Liver (tissue), 9 donors: ENCODE measurements around the gene SORCS2. TPM values are rescaled to one million over a fixed set of nuclear protein-coding genes. Genes with fewer than 3 reads are reported as not detected.

Source experiments
- DNase-seq: peaks from one replicate; pipeline ENCODE4 v3.0.0-alpha.2; 2017; ENCODE audit warnings: low spot score
- H3K27ac ChIP-seq, 2 donors: one replicate each; pipeline ENCODE4 v1.7.0; 2013; ENCODE audit warnings: inconsistent platforms in 2 of 2, low read length in 2 of 2, control low read depth in 1 of 2, low read depth in 1 of 2, mild to moderate bottlenecking in 1 of 2
- H3K27me3 ChIP-seq, 4 donors: one replicate each; pipeline versions ENCODE4 v1.6.1 to v1.7.0; 2013; ENCODE audit warnings: low read length in 3 of 4, inconsistent platforms in 1 of 4, mild to moderate bottlenecking in 1 of 4, moderate library complexity in 1 of 4; ENCODE audit not compliant: control insufficient read depth in 4 of 4, insufficient read depth in 4 of 4
- H3K36me3 ChIP-seq, 4 donors: one replicate each; pipeline versions ENCODE4 v1.6.1 to v1.7.0; 2013; ENCODE audit warnings: low read length in 3 of 4, mild to moderate bottlenecking in 3 of 4, low read depth in 1 of 4, moderate library complexity in 1 of 4; ENCODE audit not compliant: control insufficient read depth in 4 of 4, insufficient read depth in 3 of 4
- H3K4me1 ChIP-seq, 4 donors: one replicate each; pipeline versions ENCODE4 v1.6.1 to v1.7.0; 2013; ENCODE audit warnings: low read length in 3 of 4, mild to moderate bottlenecking in 3 of 4, moderate library complexity in 1 of 4; ENCODE audit not compliant: control insufficient read depth in 4 of 4, insufficient read depth in 4 of 4
- H3K4me3 ChIP-seq, 3 donors: one replicate each; pipeline versions ENCODE4 v1.6.1 to v1.7.0; 2013; ENCODE audit warnings: low read length in 3 of 3, control low read depth in 1 of 3, low read depth in 1 of 3, mild to moderate bottlenecking in 1 of 3
- H3K9ac ChIP-seq, 2 donors: one replicate each; pipeline ENCODE4 v1.7.0; 2013; ENCODE audit warnings: low read length in 2 of 2, mild to moderate bottlenecking in 2 of 2, moderate library complexity in 2 of 2, control low read depth in 1 of 2, low read depth in 1 of 2
- H3K9me3 ChIP-seq, 4 donors: one replicate each; pipeline versions ENCODE4 v1.6.1 to v1.7.0; 2013; ENCODE audit warnings: low read length in 3 of 4; ENCODE audit not compliant: control insufficient read depth in 4 of 4
- EGR1 ChIP-seq, 2 donors: IDR thresholded peaks; 2 replicates each; pipeline ENCODE4 v1.6.1; 2016 to 2018; ENCODE audit warnings: antibody characterized with exemption in 2 of 2, low read depth in 2 of 2
- FOXA1 ChIP-seq: IDR thresholded peaks from 2 replicates; pipeline ENCODE4 v1.6.1; 2016; ENCODE audit warnings: antibody characterized with exemption
- FOXA2 ChIP-seq: IDR thresholded peaks from 2 replicates; pipeline ENCODE4 v1.6.1; 2016; ENCODE audit warnings: antibody characterized with exemption
- GABPA ChIP-seq, 2 donors: IDR thresholded peaks in 1 of 2; conservative IDR thresholded peaks in 1 of 2; 2 replicates each; pipeline ENCODE4 v1.6.1; 2016; ENCODE audit warnings: antibody characterized with exemption in 2 of 2, mild to moderate bottlenecking in 1 of 2, moderate library complexity in 1 of 2
- HNF4A ChIP-seq, 2 donors: conservative IDR thresholded peaks; 2 replicates each; pipeline ENCODE4 v1.6.1; 2016; ENCODE audit warnings: antibody characterized with exemption in 2 of 2, mild to moderate bottlenecking in 2 of 2
- HNF4G ChIP-seq: IDR thresholded peaks from 2 replicates; pipeline ENCODE4 v1.6.1; 2016; ENCODE audit warnings: antibody characterized with exemption
- JUND ChIP-seq, 2 donors: IDR thresholded peaks; 2 replicates each; pipeline ENCODE4 v1.6.1; 2016; ENCODE audit warnings: antibody characterized with exemption in 2 of 2
- NR2F2 ChIP-seq: IDR thresholded peaks from 2 replicates; pipeline ENCODE4 v1.6.1; 2016; ENCODE audit warnings: antibody characterized with exemption
- RAD21 ChIP-seq, 2 donors: IDR thresholded peaks; 2 replicates each; pipeline ENCODE4 v1.6.1; 2016; ENCODE audit warnings: antibody characterized with exemption in 2 of 2, mild to moderate bottlenecking in 2 of 2
- RXRA ChIP-seq, 2 donors: IDR thresholded peaks; 2 replicates each; pipeline ENCODE4 v1.6.1; 2017 to 2018; ENCODE audit warnings: antibody characterized with exemption in 2 of 2, mild to moderate bottlenecking in 1 of 2
- TAF1 ChIP-seq: conservative IDR thresholded peaks from 2 replicates; pipeline ENCODE4 v1.6.1; 2016; ENCODE audit warnings: antibody characterized with exemption, mild to moderate bottlenecking
- YY1 ChIP-seq: IDR thresholded peaks from 2 replicates; pipeline ENCODE4 v1.6.1; 2016; ENCODE audit warnings: antibody characterized with exemption, mild to moderate bottlenecking
- WGBS: extraction: QIAGEN DNeasy Blood & Tissue Kit; methylation state at CpG from one replicate; pipeline ENCODE4 v1.1.7; 2013; 5-methylcytosine and 5-hydroxymethylcytosine counted together
- polyA plus RNA-seq, 2 donors: library from polyadenylated mRNA; stranded (reverse) in 1 of 2; unstranded in 1 of 2; fragments of 200-250 nt in 1 of 2; fragments of >200 nt in 1 of 2; fragmentation: Nextera tagmentation in 1 of 2; extraction: Ambion mirVana in 1 of 2; gene quantifications; one replicate each; pipeline versions ENCODE4 v1.2.1 to v1.2.3, GENCODE V29; 2013 to 2015
- total RNA-seq, 2 donors: library from RNA; depleted of rRNA; stranded (reverse); fragments of >200 nt; gene quantifications; one replicate each; pipeline ENCODE4 v1.2.3, GENCODE V29; 2014
- TF ChIP-seq, protein P1 (sequence below): fragments of 150-350 bp; IDR thresholded peaks from 2 replicates; pipeline ENCODE4 v1.5.1; 2017; ENCODE audit warnings: improper control_type of control experiment, low read depth, low read length; ENCODE audit not compliant: missing input control
- TF ChIP-seq, protein P2 (sequence below): IDR thresholded peaks from 2 replicates; pipeline ENCODE4 v1.6.1; 2016; ENCODE audit warnings: antibody characterized with exemption
- TF ChIP-seq, protein P3 (sequence below): IDR thresholded peaks from 2 replicates; pipeline ENCODE4 v1.6.1; 2016; ENCODE audit warnings: antibody characterized with exemption
- TF ChIP-seq, protein P4 (sequence below): IDR thresholded peaks from 2 replicates; pipeline ENCODE4 v1.6.1; 2016; ENCODE audit warnings: antibody characterized with exemption
- TF ChIP-seq, protein P5 (sequence below): IDR thresholded peaks from 2 replicates; pipeline ENCODE4 v1.6.1; 2016; ENCODE audit warnings: antibody characterized with exemption, mild to moderate bottlenecking
- donor health status: healthy.
- donor health status: healthy.
- donor health status: healthy.
- donor health status: healthy.
- donor health status: healthy.

The SORCS2 gene
- total and polyA plus RNA-seq, 4 donors = 0.10 to 1.4 (median 0.92) TPM

DNA sequence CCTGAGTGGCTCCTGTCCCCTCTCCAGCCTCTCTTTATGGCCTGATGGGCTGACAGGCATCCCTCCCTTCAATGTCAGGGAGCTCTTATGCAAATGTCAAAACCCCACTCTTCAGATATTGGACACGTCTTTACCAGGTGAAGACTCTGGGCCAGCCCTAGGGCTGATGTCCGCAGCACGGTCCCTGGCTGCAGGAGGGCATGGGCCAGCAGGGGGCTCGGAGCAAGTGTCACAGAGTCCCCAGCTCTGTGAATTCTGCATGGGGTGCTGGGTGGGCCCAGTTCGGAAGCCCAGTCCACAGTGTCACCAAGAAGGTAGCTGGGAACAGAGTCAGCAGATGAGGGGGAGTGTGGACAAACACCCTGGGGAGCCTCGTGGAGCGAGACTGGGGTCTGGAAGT is 282.0 kb downstream of the SORCS2 start (continued):
- TF ChIP-seq, protein P1, sequence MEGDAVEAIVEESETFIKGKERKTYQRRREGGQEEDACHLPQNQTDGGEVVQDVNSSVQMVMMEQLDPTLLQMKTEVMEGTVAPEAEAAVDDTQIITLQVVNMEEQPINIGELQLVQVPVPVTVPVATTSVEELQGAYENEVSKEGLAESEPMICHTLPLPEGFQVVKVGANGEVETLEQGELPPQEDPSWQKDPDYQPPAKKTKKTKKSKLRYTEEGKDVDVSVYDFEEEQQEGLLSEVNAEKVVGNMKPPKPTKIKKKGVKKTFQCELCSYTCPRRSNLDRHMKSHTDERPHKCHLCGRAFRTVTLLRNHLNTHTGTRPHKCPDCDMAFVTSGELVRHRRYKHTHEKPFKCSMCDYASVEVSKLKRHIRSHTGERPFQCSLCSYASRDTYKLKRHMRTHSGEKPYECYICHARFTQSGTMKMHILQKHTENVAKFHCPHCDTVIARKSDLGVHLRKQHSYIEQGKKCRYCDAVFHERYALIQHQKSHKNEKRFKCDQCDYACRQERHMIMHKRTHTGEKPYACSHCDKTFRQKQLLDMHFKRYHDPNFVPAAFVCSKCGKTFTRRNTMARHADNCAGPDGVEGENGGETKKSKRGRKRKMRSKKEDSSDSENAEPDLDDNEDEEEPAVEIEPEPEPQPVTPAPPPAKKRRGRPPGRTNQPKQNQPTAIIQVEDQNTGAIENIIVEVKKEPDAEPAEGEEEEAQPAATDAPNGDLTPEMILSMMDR = no peak

DNA sequence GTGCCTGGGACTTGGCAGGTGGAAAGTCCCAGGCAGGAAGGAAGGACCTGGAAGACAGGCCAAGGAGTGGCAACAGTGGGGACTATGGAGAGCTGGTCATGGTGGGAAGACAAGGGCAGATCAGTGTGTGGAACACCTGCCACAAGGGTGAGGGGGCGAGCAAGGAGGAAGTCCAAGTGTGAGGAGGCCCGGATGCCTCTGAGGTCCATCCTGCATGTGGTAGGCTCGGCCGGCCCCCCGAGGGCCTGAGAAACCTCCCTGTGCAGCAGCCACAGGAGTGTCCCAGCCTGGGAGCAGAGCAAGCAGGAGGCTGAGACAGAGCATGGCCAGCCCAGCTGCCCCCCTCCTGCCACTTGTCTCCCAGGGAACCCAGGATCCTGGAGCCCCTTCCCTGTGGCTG is 282.9 kb downstream of the SORCS2 start:
- WGBS = 93% methylated on average over 5 of the region's 5 CpGs
- H3K9ac ChIP-seq = no peak overlapping the region
- no peaks in the 10 kb centered on the region for H3K9me3 ChIP-seq
- no peaks in the 10 kb centered on the region for H3K27me3 ChIP-seq
- no peak overlapping the region for H3K27ac ChIP-seq
- no peak for TF ChIP-seq HNF4G
- TF ChIP-seq, protein P2, sequence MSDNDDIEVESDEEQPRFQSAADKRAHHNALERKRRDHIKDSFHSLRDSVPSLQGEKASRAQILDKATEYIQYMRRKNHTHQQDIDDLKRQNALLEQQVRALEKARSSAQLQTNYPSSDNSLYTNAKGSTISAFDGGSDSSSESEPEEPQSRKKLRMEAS = no peak
- TF ChIP-seq, protein P1 = no peak
- TF ChIP-seq, protein P3, sequence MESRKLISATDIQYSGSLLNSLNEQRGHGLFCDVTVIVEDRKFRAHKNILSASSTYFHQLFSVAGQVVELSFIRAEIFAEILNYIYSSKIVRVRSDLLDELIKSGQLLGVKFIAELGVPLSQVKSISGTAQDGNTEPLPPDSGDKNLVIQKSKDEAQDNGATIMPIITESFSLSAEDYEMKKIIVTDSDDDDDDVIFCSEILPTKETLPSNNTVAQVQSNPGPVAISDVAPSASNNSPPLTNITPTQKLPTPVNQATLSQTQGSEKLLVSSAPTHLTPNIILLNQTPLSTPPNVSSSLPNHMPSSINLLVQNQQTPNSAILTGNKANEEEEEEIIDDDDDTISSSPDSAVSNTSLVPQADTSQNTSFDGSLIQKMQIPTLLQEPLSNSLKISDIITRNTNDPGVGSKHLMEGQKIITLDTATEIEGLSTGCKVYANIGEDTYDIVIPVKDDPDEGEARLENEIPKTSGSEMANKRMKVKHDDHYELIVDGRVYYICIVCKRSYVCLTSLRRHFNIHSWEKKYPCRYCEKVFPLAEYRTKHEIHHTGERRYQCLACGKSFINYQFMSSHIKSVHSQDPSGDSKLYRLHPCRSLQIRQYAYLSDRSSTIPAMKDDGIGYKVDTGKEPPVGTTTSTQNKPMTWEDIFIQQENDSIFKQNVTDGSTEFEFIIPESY = no peak
- no peak for TF ChIP-seq YY1
- TF ChIP-seq NR2F2 = no peak
- TF ChIP-seq GABPA (IDR thresholded peaks at IDR 0.05 in 1 of 2, conservative IDR thresholded peaks at IDR 0.05 in 1 of 2) = no peak
- TF ChIP-seq, protein P4, sequence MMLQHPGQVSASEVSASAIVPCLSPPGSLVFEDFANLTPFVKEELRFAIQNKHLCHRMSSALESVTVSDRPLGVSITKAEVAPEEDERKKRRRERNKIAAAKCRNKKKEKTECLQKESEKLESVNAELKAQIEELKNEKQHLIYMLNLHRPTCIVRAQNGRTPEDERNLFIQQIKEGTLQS = no peak
- TF ChIP-seq HNF4A (conservative IDR thresholded peaks at IDR 0.05) = no peak
- no peak for TF ChIP-seq RAD21 (IDR thresholded peaks at IDR 0.05)
- TF ChIP-seq, protein P5, sequence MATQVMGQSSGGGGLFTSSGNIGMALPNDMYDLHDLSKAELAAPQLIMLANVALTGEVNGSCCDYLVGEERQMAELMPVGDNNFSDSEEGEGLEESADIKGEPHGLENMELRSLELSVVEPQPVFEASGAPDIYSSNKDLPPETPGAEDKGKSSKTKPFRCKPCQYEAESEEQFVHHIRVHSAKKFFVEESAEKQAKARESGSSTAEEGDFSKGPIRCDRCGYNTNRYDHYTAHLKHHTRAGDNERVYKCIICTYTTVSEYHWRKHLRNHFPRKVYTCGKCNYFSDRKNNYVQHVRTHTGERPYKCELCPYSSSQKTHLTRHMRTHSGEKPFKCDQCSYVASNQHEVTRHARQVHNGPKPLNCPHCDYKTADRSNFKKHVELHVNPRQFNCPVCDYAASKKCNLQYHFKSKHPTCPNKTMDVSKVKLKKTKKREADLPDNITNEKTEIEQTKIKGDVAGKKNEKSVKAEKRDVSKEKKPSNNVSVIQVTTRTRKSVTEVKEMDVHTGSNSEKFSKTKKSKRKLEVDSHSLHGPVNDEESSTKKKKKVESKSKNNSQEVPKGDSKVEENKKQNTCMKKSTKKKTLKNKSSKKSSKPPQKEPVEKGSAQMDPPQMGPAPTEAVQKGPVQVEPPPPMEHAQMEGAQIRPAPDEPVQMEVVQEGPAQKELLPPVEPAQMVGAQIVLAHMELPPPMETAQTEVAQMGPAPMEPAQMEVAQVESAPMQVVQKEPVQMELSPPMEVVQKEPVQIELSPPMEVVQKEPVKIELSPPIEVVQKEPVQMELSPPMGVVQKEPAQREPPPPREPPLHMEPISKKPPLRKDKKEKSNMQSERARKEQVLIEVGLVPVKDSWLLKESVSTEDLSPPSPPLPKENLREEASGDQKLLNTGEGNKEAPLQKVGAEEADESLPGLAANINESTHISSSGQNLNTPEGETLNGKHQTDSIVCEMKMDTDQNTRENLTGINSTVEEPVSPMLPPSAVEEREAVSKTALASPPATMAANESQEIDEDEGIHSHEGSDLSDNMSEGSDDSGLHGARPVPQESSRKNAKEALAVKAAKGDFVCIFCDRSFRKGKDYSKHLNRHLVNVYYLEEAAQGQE = no peak
- TF ChIP-seq FOXA1 = no peak
- TF ChIP-seq TAF1 = no peak
- no peak for TF ChIP-seq RXRA (IDR thresholded peaks at IDR 0.05)
- no peak for TF ChIP-seq EGR1 (IDR thresholded peaks at IDR 0.05; ENCODE audit: low read depth in 2 of 2)
- TF ChIP-seq FOXA2 = no peak
- TF ChIP-seq JUND (IDR thresholded peaks at IDR 0.05) = no peak
- no peaks in the 10 kb centered on the region for H3K36me3 ChIP-seq
- no peaks in the 10 kb centered on the region for H3K4me1 ChIP-seq
- DNase-seq = no peak
- no peak overlapping the region for H3K4me3 ChIP-seq
